Activated gamma-delta T cell treated with Interleukin-2 at 50 U/mL for 16 hours (primary cell): Measurements from ENCODE around the gene TBC1D16.
"Not testable (repeated sequence)": the region's sequence is repeated elsewhere in the genome, so short reads cannot be mapped to it uniquely, and the experiment has no call there.

Source experiments
- DNase-seq: peaks from one replicate; pipeline ENCODE4 v3.0.0-alpha.2; 2020

Gene TBC1D16

GRCh38 chr17:79909121-79909520 is 126.6 kb downstream of the TBC1D16 start:
- DNase-seq = no peak

- DNase-seq = no peak
These were observed 127.8 kb downstream of the TBC1D16 start for GRCh38 chr17:79907850-79908249.

- DNase-seq = no peak
These were observed 128.4 kb downstream of the TBC1D16 start for GRCh38 chr17:79907217-79907715.

GRCh38 chr17:79905832-79906231 is 129.8 kb downstream of the TBC1D16 start:
- DNase-seq = no peak

DNA sequence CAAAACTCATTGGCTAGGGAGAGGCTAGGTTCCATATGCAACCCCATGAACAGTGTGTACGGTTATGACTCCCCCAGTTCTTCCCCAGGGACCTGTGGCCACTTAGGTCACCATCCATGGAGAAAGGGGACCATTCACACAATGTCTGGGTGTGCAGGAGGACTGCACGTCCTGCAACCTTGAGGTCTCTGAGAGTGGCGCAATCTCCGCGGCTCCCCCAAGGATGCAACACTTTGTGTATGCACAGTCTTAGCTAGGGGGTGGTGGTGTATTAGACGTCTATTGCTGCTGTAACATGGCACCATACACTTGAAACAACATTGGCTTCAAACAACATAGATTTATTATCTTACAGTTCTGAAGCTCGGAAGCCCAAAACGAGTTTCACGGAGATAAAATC is 130.8 kb downstream of the TBC1D16 start:
- no peak for DNase-seq

- no peak for DNase-seq
These were observed 133.4 kb downstream of the TBC1D16 start for GRCh38 chr17:79902146-79902791.

DNA sequence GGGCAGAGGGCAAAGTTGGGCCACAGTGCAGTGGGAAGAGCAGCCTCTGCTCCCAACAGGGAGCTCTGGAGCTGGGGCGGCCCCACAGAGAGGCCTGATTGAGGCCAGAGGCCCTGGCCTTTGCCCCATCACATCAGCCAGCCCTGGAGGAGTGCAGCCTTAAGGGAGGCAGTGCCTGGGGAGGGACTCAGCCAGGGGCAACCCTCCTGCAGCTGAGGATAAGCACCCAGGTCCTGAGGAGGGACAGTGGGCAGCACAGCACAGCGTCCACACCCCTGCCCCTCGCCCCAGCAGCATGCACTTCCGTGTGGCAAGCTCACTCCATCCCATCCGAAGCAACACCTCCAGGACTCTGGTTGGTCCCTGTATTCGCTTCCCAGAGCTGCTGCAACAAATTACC is 134.5 kb downstream of the TBC1D16 start:
- DNase-seq = no peak

DNA sequence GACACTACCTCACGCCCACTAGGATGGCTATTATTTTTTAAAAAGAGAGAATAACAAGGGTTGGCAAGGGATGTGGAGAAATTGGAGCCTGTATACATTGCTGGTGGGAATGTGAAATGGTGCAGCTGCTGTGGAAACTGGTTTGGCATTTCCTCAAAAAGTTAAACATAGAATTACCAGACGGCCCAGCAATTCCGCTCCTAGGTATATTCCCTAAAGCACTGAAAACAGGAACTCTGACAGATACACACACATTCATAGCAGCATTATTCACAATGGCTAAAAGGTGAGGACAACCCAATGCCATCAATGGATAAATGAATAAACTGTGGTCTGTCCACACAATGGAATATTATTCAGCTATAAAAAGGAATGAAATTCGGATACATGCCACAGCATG is 136.1 kb downstream of the TBC1D16 start:
- DNase-seq = no peak

- no peak for DNase-seq
These were observed 138.2 kb downstream of the TBC1D16 start for GRCh38 chr17:79897243-79898063.

- not testable (repeated sequence) for DNase-seq
These were observed 142.2 kb downstream of the TBC1D16 start for GRCh38 chr17:79893457-79893856.

DNA sequence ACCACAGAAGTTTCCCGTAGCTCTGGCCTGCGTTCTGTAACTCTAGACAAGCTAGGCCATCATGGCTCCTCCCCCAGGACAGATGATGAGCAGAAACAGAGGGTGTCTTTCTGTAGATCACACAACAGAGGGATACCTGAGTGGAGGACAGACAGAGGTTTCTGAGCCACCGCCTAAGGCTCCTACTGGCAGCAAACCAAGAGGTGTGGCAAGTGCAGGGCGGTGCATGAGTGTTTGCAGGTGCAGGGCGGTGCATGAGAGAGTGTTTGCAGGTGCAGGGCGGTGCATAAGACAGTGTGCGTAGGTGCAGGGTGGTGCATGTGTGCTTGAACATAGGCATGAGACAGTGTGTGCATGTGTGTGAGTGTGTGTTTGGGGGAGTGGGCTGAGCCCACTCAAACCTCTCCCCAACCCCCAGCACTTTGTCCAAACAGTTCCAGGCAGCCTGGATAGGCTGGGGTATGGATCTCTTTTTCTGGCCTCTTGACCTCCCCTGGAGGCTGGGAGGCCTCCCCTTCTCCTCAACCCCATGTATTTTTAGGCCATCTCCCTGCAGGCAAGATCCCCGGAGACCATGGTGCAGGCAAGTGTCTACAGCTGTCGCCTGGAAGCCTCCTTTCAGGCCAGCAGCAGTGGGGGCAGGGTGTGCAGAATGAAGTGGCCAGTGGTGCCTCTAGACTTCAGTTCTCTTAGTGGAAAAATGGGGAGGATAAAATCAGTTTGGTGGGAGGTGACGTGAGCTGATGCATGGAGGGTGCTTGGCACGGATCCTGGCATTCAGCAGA is 143.0 kb downstream of the TBC1D16 start:
- DNase-seq = no peak

DNA sequence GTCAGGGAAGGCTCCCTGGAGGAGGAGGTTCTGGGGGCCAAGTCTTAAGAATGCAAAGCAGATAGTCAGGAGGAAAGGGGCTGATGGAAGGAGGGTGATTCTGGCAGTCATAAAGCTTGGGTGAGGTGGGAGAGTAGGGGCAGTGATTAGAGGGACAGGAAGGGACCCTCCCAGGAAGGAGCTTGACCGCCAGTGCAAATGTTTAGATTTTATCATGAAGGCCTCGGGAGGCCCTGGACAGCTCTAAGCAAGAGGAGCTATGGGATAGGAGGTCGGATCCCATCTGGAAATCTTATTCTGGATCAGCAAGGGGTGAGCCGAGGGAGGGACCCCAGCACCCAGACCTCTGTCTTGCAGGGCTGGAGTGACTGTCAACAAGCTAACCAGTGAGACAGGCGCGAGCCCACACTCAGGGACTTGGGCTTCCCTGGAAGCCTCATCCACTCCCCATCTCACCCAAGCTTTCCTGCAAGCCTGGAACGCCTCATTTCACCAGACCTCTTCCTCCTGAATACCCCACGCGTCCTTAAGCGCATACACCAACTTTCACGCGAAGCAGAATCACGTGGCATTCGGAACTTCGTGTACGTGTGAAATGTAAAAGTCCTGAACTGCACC is 144.4 kb downstream of the TBC1D16 start:
- DNase-seq = no peak

- DNase-seq = no peak
These were observed 145.0 kb downstream of the TBC1D16 start for GRCh38 chr17:79890706-79891105.

GRCh38 chr17:79888811-79889634 is 146.6 kb downstream of the TBC1D16 start:
- no peak for DNase-seq

- no peak for DNase-seq
These were observed 147.6 kb downstream of the TBC1D16 start for GRCh38 chr17:79888009-79888540.

DNA sequence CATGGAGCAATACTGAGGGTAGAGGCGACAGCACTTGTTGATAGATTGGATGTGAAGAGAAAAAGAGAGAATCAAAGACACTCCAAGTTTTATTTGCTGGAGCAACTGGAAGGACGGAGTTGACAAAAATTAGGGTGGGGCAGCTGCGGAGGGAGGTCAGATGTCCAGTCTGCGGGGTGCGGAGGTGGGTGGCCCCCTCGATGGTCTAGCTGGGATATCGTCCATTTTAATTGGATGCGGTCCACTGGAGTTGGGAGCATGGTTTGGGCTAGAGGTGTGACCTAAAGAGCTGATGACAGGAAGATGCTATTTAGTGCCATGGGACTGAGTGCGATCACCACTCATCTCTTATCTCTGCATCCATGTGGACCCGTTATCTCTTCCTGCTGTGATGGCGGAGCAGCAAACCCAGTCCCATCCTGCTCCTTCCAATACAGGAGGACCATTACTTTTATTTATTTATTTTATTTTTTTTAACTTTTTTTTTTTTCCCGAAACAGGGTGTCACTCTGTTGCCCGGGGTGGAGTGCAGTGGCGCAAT is 148.2 kb downstream of the TBC1D16 start:
- DNase-seq = no peak

DNA sequence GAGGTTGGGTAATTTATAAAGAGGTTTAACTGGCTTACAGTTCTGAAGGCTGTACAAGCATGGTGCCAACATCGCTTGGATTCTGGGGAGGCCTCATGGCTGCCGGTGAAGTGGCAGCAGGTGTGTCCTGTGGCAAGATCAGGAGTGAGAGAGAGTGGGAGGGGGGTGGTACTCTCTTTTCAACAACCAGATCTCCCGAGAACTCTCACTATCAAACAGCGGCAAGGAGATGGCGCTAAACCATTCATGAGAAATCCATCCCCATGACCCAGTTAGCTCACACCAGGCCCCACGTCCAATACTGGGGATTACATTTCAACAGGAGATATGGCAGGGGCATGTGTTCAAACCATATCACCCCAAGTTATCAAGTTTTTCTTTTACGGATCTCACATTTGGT is 152.5 kb downstream of the TBC1D16 start:
- no peak for DNase-seq
